C4-2B (cell line): ENCODE data around the gene FPR1.

Experiments
- ZFX ChIP-seq: fragments of 450-650 bp; IDR thresholded peaks from 2 replicates; pipeline ENCODE4 v1.6.1; 2017
- TF ChIP-seq, protein P1 (sequence below): fragments of 450-650 bp; conservative IDR thresholded peaks from 2 replicates; pipeline ENCODE4 v1.5.1; 2017; ENCODE audit warnings: mild to moderate bottlenecking

DNA sequence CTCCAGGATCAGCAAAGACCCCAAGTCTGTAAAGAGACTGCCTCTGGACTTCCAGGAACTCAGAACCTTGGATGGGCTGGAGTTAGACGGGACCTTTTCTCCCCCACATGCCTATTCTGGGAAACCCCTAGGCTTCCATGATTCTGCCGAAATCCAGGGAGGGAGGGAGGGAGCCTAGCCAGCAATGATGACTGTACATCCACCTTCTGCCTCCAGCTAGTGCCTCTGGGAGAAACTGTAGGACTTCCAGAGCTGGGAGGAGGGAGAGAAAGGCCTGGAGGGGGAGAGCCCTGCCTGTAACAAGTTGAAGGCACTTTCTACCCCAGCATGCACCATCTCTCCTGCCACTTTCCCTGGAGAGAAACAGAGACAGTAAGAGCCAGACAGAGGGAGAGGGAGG, 21.9 kb downstream of the FPR1 start:
- TF ChIP-seq, protein P1, sequence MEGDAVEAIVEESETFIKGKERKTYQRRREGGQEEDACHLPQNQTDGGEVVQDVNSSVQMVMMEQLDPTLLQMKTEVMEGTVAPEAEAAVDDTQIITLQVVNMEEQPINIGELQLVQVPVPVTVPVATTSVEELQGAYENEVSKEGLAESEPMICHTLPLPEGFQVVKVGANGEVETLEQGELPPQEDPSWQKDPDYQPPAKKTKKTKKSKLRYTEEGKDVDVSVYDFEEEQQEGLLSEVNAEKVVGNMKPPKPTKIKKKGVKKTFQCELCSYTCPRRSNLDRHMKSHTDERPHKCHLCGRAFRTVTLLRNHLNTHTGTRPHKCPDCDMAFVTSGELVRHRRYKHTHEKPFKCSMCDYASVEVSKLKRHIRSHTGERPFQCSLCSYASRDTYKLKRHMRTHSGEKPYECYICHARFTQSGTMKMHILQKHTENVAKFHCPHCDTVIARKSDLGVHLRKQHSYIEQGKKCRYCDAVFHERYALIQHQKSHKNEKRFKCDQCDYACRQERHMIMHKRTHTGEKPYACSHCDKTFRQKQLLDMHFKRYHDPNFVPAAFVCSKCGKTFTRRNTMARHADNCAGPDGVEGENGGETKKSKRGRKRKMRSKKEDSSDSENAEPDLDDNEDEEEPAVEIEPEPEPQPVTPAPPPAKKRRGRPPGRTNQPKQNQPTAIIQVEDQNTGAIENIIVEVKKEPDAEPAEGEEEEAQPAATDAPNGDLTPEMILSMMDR, result no peak
- TF ChIP-seq ZFX, result no peak
